H1 (cell line): ENCODE results near the gene SYT15. TPM values are rescaled to one million over a fixed set of nuclear protein-coding genes. Genes with fewer than 3 reads are reported as not detected.

Source experiments
- SAP30 ChIP-seq: fragments of 300-600 bp; sonication (generic); IDR thresholded peaks from 2 replicates; pipeline ENCODE4 v1.7.1; 2012; ENCODE audit warnings: low read length, moderate library complexity, mild to moderate bottlenecking, inconsistent platforms; ENCODE audit not compliant: insufficient read depth, insufficient replicate concordance
- polyA plus RNA-seq, 7 experiments: library from polyadenylated mRNA; depleted of rRNA in 3 of 7; stranded (reverse) in 5 of 7; unstranded in 2 of 7; fragments of >200 nt in 5 of 7; fragments of 200-250 nt in 2 of 7; gene quantifications; 1 replicate in 5 of 7; 2 replicates in 1 of 7; 4 replicates in 1 of 7; pipeline versions ENCODE4 v1.2.1 to v1.2.3, GENCODE V29; 2011 to 2013; ENCODE audit warnings: missing spikeins in 2 of 7, mixed read lengths in 2 of 7
- total RNA-seq: library from RNA; stranded (reverse); fragmentation: NEBNext Ultra II Directional; extraction: Animal tissue kit (Norgen Biotek cat#: 25700); gene quantifications from 2 replicates; pipeline ENCODE4 v1.2.1, GENCODE V29; 2021

The SYT15 gene
- total and polyA plus RNA-seq, 2 of the 8 experiments (the other 6 are each of a cell fraction or from before 2014, with no cell fraction given), result 0.39 to 0.61 TPM

DNA sequence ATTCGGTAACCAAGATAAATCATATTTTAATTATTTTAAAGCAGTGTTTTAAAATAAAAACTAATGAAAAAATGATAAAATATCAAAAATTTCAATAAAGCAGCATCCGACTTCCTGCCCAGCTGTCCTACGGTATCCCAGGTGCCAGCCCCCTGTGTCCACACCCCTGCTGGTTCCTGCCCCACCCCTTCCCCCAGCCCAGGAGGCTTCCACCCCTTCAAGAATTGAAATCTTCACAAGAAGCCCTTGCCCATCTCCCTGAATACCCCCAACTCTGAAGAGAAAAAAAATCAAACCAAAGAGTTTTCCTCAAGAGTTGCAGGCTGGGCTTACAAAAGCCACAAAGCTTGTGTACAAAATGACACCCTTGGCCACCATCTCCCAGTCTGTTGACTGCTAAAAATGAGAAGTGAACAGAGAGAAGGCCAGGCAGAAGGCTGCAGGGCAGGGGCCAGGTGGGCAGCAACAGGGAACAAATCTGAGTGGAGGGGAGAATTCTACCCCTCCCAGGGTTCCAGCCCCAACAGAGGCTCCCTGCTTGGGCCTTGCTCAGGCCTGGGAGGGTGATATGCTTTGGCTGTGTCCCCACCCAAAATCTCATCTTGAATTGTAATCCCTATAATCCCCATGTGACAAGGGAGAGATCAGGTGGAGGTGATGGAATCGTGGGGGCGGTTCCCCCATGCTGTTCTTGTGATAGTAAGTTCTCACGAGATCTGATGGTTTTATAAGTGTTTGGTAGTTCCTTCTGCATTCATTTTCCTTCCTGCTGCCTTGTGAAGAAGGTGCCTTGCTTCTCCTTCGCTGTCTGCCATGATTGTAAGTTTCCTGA lies 37.0 kb upstream of the SYT15 start (continued):
- no peak for TF ChIP-seq SAP30
